ENCODE data around the gene DLG5.
"Not testable (repeated sequence)": the region's sequence is repeated elsewhere in the genome, so short reads cannot be mapped to it uniquely, and the experiment has no call there.

The DLG5 gene

GRCh38 chr10:77789861-77790260, 136.7 kb downstream of the DLG5 start:
- no peak for DNase-seq

GRCh38 chr10:77789016-77789415, 137.5 kb downstream of the DLG5 start:
- no peak for DNase-seq

DNA sequence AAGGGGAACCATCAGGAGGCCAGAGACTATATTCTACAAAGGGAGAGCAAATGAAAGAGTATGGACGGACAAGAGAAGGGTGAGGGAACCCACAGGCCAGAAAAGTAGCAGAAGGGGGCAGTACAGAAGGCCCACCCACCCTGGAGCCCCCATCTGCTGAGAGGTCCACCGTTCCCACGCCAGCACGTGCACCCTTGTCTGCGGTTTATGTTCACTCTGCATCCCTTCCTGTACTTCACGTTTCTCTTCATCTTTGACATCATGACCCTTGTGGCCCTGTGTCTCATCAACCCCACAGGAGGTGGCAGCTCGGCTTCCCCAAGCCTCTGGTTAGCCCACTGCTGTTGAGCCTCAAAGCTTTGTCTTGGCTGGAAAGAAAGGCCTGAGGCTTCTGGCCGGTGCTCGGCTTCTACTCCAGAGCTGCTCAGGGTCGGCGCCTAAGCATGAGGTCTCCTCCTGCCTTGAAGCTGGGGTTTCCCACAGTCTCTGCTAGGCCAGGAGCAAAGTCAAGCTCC, 138.0 kb downstream of the DLG5 start:
- DNase-seq = no peak

- no peak for DNase-seq
Measured at GRCh38 chr10:77787440-77787839, 139.1 kb downstream of the DLG5 start.

DNA sequence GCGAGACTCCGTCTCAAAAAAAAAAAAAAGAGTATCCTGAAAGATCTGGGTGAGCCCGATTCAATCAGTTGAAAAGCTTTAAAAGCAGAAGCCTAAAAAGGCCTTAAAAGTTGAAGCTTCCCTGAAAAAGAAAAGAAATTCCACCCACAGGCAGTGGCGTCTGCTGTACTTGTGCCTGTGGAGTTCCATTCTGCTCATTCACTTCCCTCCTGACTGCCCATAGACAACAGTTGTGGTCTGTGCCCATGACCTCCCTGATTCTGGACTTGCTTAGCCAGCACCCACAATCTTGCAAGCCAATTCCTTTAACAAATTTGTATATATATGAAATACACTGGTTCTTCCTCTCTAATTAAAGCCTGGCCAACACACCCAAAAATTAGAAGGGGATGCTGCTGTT, 141.7 kb downstream of the DLG5 start:
- no peak for DNase-seq

DNA sequence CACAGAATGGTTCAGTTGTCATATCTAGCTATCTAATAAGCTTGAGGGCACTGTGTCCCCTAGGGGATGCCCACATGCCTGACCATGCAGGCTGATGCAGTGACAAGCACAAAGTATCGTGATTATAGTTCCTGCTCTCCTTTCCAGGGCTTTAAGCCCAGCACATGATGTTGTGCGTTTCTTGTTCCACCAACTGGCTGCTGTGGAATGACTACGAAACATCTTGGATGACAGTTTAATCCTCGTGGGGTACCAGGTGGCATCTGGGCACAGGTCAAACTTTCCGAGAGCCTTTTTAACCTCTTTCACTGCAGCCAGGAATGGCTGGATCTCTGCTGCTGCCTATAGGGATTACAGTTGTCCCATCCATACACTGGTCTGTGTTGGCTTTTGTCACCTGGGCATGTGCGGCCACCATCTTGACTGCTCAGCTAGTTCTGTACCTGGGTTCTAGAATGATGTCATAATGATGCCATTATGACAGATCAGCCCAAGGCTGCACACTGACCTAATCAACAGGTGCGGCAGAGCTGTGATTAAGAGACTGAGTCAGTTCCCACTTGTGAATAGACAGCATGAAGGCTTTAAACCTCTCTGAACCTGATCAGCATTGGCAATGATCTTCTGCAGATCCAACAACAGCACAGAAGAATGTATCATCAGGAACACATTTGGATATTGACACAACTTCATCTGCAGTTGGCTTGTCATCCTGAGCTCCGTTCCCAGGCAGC, 144.1 kb downstream of the DLG5 start:
- no peak for DNase-seq

GRCh38 chr10:77781451-77782327, 144.9 kb downstream of the DLG5 start:
- no peak for DNase-seq

- DNase-seq = no peak
Measured at GRCh38 chr10:77780180-77780579, 146.4 kb downstream of the DLG5 start.

- no peak for DNase-seq
Measured at GRCh38 chr10:77776487-77776886, 150.1 kb downstream of the DLG5 start.

DNA sequence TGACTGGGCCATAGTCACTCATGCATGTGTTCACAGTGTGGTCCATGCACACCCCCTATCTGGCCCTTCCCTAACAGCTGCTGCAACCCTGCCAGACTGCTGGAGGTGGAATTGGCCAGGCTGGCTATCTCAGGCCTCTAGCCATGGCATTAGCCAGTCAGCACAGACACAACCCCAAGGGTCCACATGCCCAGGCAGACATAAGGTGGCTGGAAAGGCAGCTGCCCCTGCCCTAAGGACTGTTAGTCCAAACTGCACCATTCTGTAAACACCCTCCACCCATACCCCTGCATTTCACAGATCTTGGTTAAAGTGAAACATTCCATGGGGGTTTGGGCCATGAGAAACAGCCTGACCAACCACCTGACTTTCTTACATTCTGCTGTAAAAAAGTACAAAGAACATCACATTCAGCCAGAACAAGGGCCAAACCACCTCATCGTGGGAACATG, 151.6 kb downstream of the DLG5 start:
- DNase-seq = no peak

- DNase-seq = no peak
Measured at GRCh38 chr10:77773631-77774426, 152.7 kb downstream of the DLG5 start.

- DNase-seq = not testable (repeated sequence)
Measured at GRCh38 chr10:77772852-77773600, 153.5 kb downstream of the DLG5 start.

- no peak for DNase-seq
Measured at GRCh38 chr10:77771851-77772250, 154.7 kb downstream of the DLG5 start.

- no peak for DNase-seq
Measured at GRCh38 chr10:77771450-77771849, 155.1 kb downstream of the DLG5 start.

DNA sequence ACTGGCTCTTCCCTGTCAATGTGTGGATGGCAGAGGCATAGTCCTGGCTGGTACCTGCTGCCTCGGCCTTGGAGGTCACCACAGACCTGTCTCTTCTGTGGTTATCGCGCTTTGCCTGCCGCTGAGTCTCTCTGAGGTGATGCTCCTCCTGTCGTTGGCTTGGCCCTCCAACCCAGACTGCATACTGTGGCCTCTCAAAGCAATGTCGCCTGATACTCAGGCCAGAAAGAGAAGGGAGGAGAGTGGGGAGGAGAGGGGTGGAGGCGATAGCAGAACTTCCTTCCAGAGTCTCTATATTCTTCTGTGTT, 155.7 kb downstream of the DLG5 start:
- DNase-seq = no peak

DNA sequence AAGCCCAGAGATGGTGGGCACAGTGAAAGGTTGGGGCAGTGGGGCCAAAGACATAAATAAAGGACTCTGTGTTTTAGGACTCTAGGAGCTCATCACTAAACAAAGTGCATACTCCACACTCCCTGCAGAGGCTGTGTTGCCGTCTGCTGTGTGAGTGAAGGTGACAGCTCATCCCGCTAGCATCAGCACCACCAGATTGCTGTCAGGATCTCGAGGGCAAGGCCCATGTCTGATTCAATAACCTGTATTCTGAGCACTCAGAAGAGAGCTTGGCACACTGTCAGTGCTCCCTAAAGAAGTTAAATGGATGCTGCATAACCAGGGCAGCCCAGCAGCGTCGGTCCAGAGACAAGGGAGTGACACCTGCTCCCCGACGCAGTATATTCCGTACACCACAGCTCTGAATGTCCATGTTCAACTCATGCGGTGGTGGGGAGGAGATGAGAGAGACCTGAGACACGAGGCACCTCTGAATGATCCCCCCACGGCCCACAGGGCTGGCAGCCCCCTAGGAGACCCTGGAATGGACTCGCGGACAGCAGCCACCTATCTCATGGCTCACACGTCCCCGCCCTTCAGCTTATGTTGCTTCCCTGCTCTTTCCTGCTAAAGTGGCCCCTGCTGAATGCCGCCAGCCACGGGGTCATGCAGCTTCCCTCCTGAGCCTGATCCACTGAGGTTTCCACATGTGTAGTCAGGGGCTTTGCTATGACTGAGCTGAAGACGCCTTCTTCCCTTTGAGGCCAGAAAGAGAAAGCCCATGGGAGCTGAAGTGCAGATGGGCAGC, 156.3 kb downstream of the DLG5 start:
- no peak for DNase-seq

GRCh38 chr10:77768039-77768438, 158.5 kb downstream of the DLG5 start:
- DNase-seq = no peak

DNA sequence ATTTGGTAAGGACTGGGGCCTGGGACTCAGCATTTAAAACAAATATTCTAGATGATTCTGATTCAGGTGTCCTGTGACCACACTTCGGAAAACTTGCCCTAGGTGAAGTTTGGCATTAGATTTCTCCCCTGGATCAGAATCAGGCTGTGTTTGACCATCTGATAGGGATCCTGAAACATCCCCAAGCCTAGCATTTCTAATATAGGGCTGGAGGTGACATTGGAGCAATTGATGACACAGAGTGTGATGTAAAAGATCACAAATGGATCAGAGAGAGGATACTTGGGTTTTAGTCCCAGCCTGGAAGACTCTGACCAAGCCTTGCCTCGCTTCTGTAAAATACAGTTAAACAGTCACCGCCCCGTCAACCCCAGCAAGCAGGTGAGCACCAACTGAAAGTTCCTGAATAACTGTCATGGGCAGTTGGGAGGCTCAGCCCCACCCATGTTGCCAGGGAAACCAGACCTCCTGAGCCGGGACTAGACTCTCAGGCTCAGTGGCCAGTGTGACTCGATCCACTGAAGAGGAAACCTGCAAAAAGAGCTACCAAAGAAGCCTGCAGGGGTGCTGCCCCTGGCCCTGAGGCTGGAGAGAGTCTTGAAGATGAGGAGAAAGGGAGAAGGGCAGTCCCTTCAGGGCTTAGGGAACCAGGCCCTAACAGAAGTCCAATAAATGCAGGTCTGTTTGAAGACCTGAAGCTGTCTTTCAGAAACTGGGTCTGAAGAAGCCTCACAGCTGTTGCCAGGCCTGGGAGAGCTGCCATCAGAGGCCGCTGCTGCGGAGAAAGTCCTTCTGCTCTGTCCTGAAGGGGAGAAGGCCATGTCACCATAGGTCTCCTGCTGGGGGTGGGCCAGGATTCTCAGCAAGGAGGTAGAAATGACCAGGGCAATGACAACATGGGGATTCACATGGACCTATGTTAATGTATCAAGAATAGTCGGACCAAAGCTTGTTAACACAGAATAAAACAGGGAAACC, 162.8 kb downstream of the DLG5 start:
- DNase-seq = no peak

DNA sequence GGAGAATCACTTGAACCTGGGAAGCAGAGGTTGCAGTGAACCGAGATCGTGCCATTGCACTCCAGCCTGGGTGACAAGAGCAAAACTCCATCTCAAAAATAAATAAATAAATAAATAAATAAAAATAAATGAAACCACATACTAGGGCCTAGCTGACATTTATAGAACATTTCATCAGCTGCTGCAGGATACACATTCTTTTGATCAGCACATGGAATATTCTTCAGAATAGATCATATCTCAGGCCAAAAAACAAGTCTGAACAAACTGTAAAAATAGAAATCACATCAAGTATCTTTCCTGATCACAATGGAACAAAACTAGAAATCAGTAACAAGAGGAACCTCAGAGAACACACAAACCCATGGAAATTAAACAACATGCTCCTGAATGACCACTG, 168.1 kb downstream of the DLG5 start:
- DNase-seq = not testable (repeated sequence)

Measured in activated CD4-positive, alpha-beta T cell treated with anti-CD3 and anti-CD28 coated beads, Interleukin-2, amount 50 U/mL, for 48 hours (primary cell).